ENCODE data around the gene SHOC2.

SHOC2 gene

GRCh38 chr10:111004016-111004415 lies 84.6 kb downstream of the SHOC2 start:
- no peak for TF ChIP-seq FOXP2 (optimal IDR thresholded peaks at IDR 0.05; ENCODE audit: borderline replicate concordance, extremely low read depth, extremely low read length, insufficient read depth)
- no peak for TF ChIP-seq POLR2AphosphoS5 (IDR thresholded peaks at IDR 0.05; ENCODE audit: low read depth, low read length)
- no peak for TF ChIP-seq REST (IDR thresholded peaks at IDR 0.05; ENCODE audit: insufficient read depth in 1 of 2, low read depth in 2 of 2, low read length in 2 of 2)
- TF ChIP-seq SIN3A (IDR thresholded peaks at IDR 0.05; ENCODE audit: borderline replicate concordance, insufficient read depth, low read length) = no peak
- TF ChIP-seq TAF1 (IDR thresholded peaks at IDR 0.05; ENCODE audit: borderline replicate concordance, insufficient read depth, low read length) = no peak

GRCh38 chr10:111007486-111007885 lies 88.1 kb downstream of the SHOC2 start:
- TF ChIP-seq FOXP2 (optimal IDR thresholded peaks at IDR 0.05; ENCODE audit: borderline replicate concordance, extremely low read depth, extremely low read length, insufficient read depth) (no peak), REST (IDR thresholded peaks at IDR 0.05; ENCODE audit: insufficient read depth in 1 of 2, low read depth in 2 of 2, low read length in 2 of 2) (no peak), POLR2AphosphoS5 (IDR thresholded peaks at IDR 0.05; ENCODE audit: low read depth, low read length) (no peak), SIN3A (IDR thresholded peaks at IDR 0.05; ENCODE audit: borderline replicate concordance, insufficient read depth, low read length) (no peak), TAF1 (IDR thresholded peaks at IDR 0.05; ENCODE audit: borderline replicate concordance, insufficient read depth, low read length) (no peak)

- TF ChIP-seq FOXP2 (optimal IDR thresholded peaks at IDR 0.05; ENCODE audit: borderline replicate concordance, extremely low read depth, extremely low read length, insufficient read depth) (no peak), SIN3A (IDR thresholded peaks at IDR 0.05; ENCODE audit: borderline replicate concordance, insufficient read depth, low read length) (no peak), TAF1 (IDR thresholded peaks at IDR 0.05; ENCODE audit: borderline replicate concordance, insufficient read depth, low read length) (no peak), POLR2AphosphoS5 (IDR thresholded peaks at IDR 0.05; ENCODE audit: low read depth, low read length) (no peak), REST (IDR thresholded peaks at IDR 0.05; ENCODE audit: insufficient read depth in 1 of 2, low read depth in 2 of 2, low read length in 2 of 2) (no peak)
Observed at GRCh38 chr10:111015181-111015580, 95.8 kb downstream of the SHOC2 start.

- TF ChIP-seq FOXP2 (optimal IDR thresholded peaks at IDR 0.05; ENCODE audit: borderline replicate concordance, extremely low read depth, extremely low read length, insufficient read depth) (no peak), POLR2AphosphoS5 (IDR thresholded peaks at IDR 0.05; ENCODE audit: low read depth, low read length) (no peak), SIN3A (IDR thresholded peaks at IDR 0.05; ENCODE audit: borderline replicate concordance, insufficient read depth, low read length) (no peak), REST (IDR thresholded peaks at IDR 0.05; ENCODE audit: insufficient read depth in 1 of 2, low read depth in 2 of 2, low read length in 2 of 2) (no peak), TAF1 (IDR thresholded peaks at IDR 0.05; ENCODE audit: borderline replicate concordance, insufficient read depth, low read length) (no peak)
Observed at GRCh38 chr10:111017098-111017497, 97.7 kb downstream of the SHOC2 start.

GRCh38 chr10:111018021-111018420 lies 98.6 kb downstream of the SHOC2 start:
- TF ChIP-seq POLR2AphosphoS5 (IDR thresholded peaks at IDR 0.05; ENCODE audit: low read depth, low read length) = no peak
- no peak for TF ChIP-seq FOXP2 (optimal IDR thresholded peaks at IDR 0.05; ENCODE audit: borderline replicate concordance, extremely low read depth, extremely low read length, insufficient read depth)
- TF ChIP-seq SIN3A (IDR thresholded peaks at IDR 0.05; ENCODE audit: borderline replicate concordance, insufficient read depth, low read length) = no peak
- TF ChIP-seq TAF1 (IDR thresholded peaks at IDR 0.05; ENCODE audit: borderline replicate concordance, insufficient read depth, low read length) = no peak
- no peak for TF ChIP-seq REST (IDR thresholded peaks at IDR 0.05; ENCODE audit: insufficient read depth in 1 of 2, low read depth in 2 of 2, low read length in 2 of 2)
